ENCODE measurements around the gene B4GALT6.
"Not testable (repeated sequence)": the region's sequence is repeated elsewhere in the genome, so short reads cannot be mapped to it uniquely, and the experiment has no call there.

The B4GALT6 gene

DNA sequence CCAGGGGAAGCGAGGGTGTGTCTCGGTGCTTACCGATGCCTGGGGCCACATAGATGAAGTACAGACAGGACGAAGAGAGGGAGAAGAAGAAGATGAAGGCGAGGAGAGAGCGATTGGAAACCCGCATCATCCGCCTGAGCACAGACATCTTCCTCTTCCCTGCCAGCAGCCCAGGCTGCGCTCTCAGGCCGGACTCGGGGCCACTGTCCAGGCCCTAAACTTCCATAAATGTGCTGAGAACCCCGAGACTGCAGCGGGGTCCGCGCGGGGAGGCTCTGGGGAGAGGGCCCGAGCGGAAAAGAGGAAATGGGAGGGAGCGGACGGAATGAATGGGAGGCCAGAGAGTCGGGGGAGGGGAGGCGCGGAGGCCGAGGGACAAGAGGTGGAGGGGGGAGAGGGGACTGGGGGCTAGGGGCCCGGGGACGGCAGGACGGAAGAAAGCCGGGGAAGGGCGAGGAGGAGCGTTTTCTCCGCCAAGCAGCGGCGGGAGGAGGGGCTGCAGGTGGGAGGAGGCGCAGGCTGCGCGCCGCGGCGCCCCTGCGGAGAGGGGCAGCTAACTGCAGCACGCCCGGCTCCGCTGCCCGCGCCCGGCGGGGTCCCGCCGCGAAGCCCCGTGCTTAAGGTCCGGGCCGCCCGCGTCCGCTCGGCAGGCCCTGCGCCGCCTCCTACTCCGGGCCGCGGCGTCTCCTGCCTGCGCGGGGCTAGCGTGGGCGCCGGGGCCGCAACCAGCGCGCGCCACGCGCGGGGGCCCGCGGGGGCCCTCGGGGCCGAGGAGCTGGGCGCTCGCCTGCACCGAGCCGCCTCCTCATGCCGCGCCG, at the start of gene B4GALT6:
Gene B4GALT6, minus strand, starts transcription at position 303 of the 818 bp plus-strand sequence. Its CDS starts 155 bp downstream, at position 148.
- H3K4me1 ChIP-seq (ENCODE audit: insufficient read depth, low read length) = peaks cover 33% of the 10 kb centered on the region
- H3K36me3 ChIP-seq (ENCODE audit: insufficient read depth, low read length) = no peaks in the 10 kb centered on the region; the same call in 1 of the 2 replicates
- peak within 1 kb of the TSS; percentile 94 for H3K9ac ChIP-seq (ENCODE audit: low read depth, low read length)
- H3K9me3 ChIP-seq (ENCODE audit: control insufficient read depth, insufficient read depth, low read length) = no peaks in the 10 kb centered on the region

GRCh38 chr18:31731628-31732027, 47.2 kb upstream of the B4GALT6 start:
- no peaks in the 10 kb centered on the region for H3K4me1 ChIP-seq (ENCODE audit: insufficient read depth, low read length)
- H3K9ac ChIP-seq (ENCODE audit: low read depth, low read length) = no peak overlapping the region
- H3K36me3 ChIP-seq (ENCODE audit: insufficient read depth, low read length) = no peaks in the 10 kb centered on the region
- no peaks in the 10 kb centered on the region for H3K9me3 ChIP-seq (ENCODE audit: control insufficient read depth, insufficient read depth, low read length)

GRCh38 chr18:31729196-31729595, 44.8 kb upstream of the B4GALT6 start:
- H3K36me3 ChIP-seq (ENCODE audit: insufficient read depth, low read length); H3K9me3 ChIP-seq (ENCODE audit: control insufficient read depth, insufficient read depth, low read length); H3K9ac ChIP-seq (ENCODE audit: low read depth, low read length); H3K4me1 ChIP-seq (ENCODE audit: insufficient read depth, low read length): not testable (repeated sequence)

GRCh38 chr18:31723990-31724711, 39.8 kb upstream of the B4GALT6 start:
- H3K9ac ChIP-seq (ENCODE audit: low read depth, low read length) = no peak overlapping the region
- H3K36me3 ChIP-seq (ENCODE audit: insufficient read depth, low read length) = no peaks in the 10 kb centered on the region
- no peaks in the 10 kb centered on the region for H3K4me1 ChIP-seq (ENCODE audit: insufficient read depth, low read length)
- H3K9me3 ChIP-seq (ENCODE audit: control insufficient read depth, insufficient read depth, low read length) = no peaks in the 10 kb centered on the region; the same call in 1 of the 2 replicates

GRCh38 chr18:31723639-31723989, 39.2 kb upstream of the B4GALT6 start:
- Histone ChIP-seq H3K9me3 (ENCODE audit: control insufficient read depth, insufficient read depth, low read length) (no peaks in the 10 kb centered on the region; the same call in 1 of the 2 replicates), H3K9ac (ENCODE audit: low read depth, low read length) (no peak overlapping the region), H3K36me3 (ENCODE audit: insufficient read depth, low read length) (no peaks in the 10 kb centered on the region), H3K4me1 (ENCODE audit: insufficient read depth, low read length) (no peaks in the 10 kb centered on the region)

GRCh38 chr18:31722369-31722957, 38.1 kb upstream of the B4GALT6 start:
- Histone ChIP-seq H3K4me1 (ENCODE audit: insufficient read depth, low read length) (no peaks in the 10 kb centered on the region), H3K9me3 (ENCODE audit: control insufficient read depth, insufficient read depth, low read length) (no peaks in the 10 kb centered on the region; the same call in 1 of the 2 replicates), H3K36me3 (ENCODE audit: insufficient read depth, low read length) (no peaks in the 10 kb centered on the region), H3K9ac (ENCODE audit: low read depth, low read length) (no peak overlapping the region)

DNA sequence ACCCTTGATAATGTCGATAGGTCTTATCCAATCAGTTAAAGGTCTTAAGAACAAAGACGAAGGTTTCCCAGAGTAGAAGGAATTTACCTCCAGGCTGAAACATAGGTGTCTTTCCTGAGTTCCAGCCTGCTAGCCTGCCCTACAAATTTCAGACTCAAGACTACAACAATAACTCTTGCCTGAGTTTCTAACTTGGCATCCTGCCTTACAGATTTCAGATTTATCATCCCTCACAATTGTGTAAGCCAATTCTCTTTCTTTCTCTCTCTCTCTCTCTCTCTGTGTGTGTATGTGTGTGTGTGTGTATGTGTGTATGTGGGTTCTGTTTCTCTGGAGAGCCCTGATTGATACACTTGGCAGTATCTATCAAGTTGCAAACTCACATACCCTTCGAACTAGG, 37.2 kb upstream of the B4GALT6 start:
- Histone ChIP-seq H3K4me1 (ENCODE audit: insufficient read depth, low read length) (no peaks in the 10 kb centered on the region), H3K9me3 (ENCODE audit: control insufficient read depth, insufficient read depth, low read length) (no peaks in the 10 kb centered on the region; the same call in 1 of the 2 replicates), H3K9ac (ENCODE audit: low read depth, low read length) (no peak overlapping the region), H3K36me3 (ENCODE audit: insufficient read depth, low read length) (no peaks in the 10 kb centered on the region)

GRCh38 chr18:31720867-31721266, 36.5 kb upstream of the B4GALT6 start:
- Histone ChIP-seq H3K36me3 (ENCODE audit: insufficient read depth, low read length) (no peaks in the 10 kb centered on the region), H3K4me1 (ENCODE audit: insufficient read depth, low read length) (no peaks in the 10 kb centered on the region), H3K9me3 (ENCODE audit: control insufficient read depth, insufficient read depth, low read length) (no peaks in the 10 kb centered on the region; the same call in 1 of the 2 replicates), H3K9ac (ENCODE audit: low read depth, low read length) (no peak overlapping the region)

DNA sequence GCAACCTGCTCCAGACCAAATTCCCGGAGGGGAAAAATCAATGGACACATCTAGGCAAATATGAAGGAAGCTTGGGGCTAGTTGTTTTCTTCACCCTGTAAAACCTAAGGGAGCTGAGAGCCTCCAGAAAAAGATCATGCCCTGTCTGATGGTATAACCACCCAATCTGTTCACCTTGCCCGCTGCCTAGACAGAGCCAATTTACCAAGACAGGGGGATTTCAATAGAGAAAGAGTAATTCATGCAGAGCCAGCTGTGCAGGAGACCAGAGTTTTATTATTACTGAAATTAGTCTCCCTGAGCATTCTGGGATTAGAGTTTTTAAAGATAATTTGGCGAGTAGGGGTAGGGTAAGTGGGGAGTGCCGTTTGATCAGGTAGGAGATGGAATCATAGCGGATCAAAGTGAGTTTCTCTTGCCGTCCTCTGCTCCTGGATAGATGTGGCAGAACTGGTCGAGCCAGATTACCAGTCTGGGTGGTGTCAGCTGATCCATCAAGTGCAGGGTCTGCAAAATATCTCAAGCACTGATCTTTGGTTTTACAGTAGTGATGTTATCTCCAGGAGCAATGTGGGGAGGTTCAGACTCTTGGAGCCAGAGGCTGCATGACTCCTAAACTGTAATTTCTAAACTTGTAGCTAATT, 35.1 kb upstream of the B4GALT6 start:
- no peak overlapping the region for H3K9ac ChIP-seq (ENCODE audit: low read depth, low read length)
- no peaks in the 10 kb centered on the region; the same call in 1 of the 2 replicates for H3K9me3 ChIP-seq (ENCODE audit: control insufficient read depth, insufficient read depth, low read length)
- H3K4me1 ChIP-seq (ENCODE audit: insufficient read depth, low read length) = no peaks in the 10 kb centered on the region
- H3K36me3 ChIP-seq (ENCODE audit: insufficient read depth, low read length) = no peaks in the 10 kb centered on the region

DNA sequence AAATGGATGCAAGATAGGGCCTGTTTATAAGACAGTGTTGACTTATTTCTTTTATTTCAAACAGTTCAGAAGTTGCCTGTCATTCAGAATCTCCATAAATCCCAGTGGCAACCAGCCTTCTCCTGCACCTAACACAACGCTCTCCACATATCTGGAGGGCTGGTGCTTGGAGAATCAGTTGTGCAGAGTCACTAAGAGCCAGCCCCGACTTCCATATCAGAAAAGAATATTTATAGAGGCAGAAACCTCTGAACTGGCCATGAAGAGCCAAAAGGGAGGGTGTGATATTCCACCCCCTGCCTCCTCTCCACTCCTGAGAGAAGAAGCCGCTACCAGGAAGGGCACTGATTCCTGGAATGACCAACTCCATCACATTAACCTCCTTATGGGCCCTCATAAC, 34.0 kb upstream of the B4GALT6 start:
- Histone ChIP-seq H3K9ac (ENCODE audit: low read depth, low read length) (no peak overlapping the region), H3K9me3 (ENCODE audit: control insufficient read depth, insufficient read depth, low read length) (no peaks in the 10 kb centered on the region; the same call in 1 of the 2 replicates), H3K4me1 (ENCODE audit: insufficient read depth, low read length) (no peaks in the 10 kb centered on the region), H3K36me3 (ENCODE audit: insufficient read depth, low read length) (no peaks in the 10 kb centered on the region)

GRCh38 chr18:31716362-31716761, 32.0 kb upstream of the B4GALT6 start:
- H3K9me3 ChIP-seq (ENCODE audit: control insufficient read depth, insufficient read depth, low read length) = no peaks in the 10 kb centered on the region; the same call in 1 of the 2 replicates
- no peaks in the 10 kb centered on the region for H3K4me1 ChIP-seq (ENCODE audit: insufficient read depth, low read length)
- H3K36me3 ChIP-seq (ENCODE audit: insufficient read depth, low read length) = no peaks in the 10 kb centered on the region
- H3K9ac ChIP-seq (ENCODE audit: low read depth, low read length) = no peak overlapping the region

DNA sequence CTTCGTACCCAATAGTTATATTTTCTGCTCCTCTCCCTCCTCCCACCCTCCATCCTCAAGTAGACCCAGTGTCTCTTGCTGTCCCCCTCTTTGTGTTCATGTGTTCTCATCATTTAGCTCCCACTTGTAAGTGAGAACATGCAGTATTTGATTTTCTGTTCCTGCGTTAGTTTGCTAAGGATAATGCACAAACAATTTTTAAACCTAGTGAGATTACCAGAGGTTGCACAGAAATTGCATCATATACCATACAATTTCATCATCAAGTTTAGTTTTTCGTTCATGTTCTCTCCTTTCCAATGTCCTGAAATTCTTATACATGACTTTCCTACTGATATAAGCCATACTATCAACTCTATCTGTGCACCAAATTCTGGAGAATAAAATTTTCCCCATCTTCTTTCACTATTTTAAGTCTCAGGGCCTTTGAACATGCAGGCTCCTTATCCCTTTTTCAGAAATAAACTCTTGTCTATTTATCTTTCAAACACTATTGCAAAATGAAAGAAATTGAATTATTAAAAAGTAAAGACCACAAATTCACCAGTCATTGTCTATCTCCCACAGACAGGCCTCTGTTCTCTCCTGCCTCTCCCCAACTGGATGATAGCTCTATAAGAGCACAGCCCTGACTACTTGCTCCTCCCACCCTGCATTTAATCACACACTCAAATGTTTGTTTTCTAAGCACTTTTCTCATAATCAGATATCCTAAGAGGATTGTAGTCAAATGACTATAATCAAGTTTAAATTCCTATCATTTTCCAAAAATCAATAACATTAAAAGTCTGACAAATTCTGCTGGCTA, 27.2 kb upstream of the B4GALT6 start:
- Histone ChIP-seq H3K4me1 (ENCODE audit: insufficient read depth, low read length) (no peaks in the 10 kb centered on the region), H3K9ac (ENCODE audit: low read depth, low read length) (no peak overlapping the region)

DNA sequence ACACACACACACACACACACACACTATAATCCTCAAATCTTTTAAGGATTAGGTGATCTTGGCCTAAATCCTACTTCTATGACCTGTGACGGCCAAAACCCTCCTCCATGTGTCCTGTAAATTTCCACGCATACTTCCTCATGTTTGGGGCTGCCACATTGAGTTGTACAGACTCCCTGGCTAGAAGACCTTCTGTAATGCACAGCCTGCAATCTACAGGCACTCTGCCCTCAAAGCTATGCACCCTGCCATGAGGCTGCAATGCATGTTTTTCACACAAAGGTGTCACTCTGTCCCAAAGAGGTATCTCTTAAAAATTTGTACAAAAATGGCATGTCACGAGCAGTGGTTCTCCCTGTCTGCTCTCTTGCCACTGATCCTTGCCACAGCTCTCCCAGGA, 26.4 kb upstream of the B4GALT6 start:
- no peaks in the 10 kb centered on the region for H3K36me3 ChIP-seq (ENCODE audit: insufficient read depth, low read length)
- H3K9me3 ChIP-seq (ENCODE audit: control insufficient read depth, insufficient read depth, low read length) = no peaks in the 10 kb centered on the region
- H3K9ac ChIP-seq (ENCODE audit: low read depth, low read length) = no peak overlapping the region
- H3K4me1 ChIP-seq (ENCODE audit: insufficient read depth, low read length) = no peaks in the 10 kb centered on the region

More for the DNA sequence above, 27.2 kb upstream of the B4GALT6 start:
- Histone ChIP-seq H3K36me3 (ENCODE audit: insufficient read depth, low read length) (no peaks in the 10 kb centered on the region), H3K9me3 (ENCODE audit: control insufficient read depth, insufficient read depth, low read length) (no peaks in the 10 kb centered on the region)
